HG02970 (cell line): ENCODE data around the gene MICU1.
"Not testable (repeated sequence)": the region's sequence is repeated elsewhere in the genome, so short reads cannot be mapped to it uniquely, and the experiment has no call there.

Source experiments
- ATAC-seq: cut with Tn5 transposase; IDR thresholded peaks from one replicate; pipeline ENCODE4 v1.9.1; 2021; ENCODE audit warnings: mild to moderate bottlenecking, moderate library complexity, moderate number of reproducible peaks; ENCODE audit not compliant: unreplicated experiment, low FRiP score

Gene MICU1

GRCh38 chr10:72462261-72462660 lies 163.6 kb downstream of the MICU1 start:
- no peak for ATAC-seq

DNA sequence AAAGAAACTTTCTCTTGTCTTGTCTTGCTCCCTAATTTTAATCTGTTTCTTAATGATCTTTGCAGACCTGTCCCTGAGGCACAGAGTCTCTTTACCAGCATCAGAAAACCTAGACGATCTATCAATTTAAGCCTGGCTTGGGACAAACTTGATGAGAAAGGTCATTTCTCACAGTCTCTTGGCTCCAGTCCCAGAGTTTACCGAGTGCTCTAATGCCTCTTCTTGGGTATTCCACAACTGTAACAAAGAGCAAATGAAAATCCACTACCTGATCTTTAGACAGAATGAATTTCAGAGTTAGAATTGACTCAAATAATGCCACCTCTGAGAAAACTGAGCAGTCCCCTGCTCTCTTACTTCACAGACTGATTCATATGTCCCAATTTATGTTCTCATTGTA lies 164.8 kb downstream of the MICU1 start:
- ATAC-seq = no peak

DNA sequence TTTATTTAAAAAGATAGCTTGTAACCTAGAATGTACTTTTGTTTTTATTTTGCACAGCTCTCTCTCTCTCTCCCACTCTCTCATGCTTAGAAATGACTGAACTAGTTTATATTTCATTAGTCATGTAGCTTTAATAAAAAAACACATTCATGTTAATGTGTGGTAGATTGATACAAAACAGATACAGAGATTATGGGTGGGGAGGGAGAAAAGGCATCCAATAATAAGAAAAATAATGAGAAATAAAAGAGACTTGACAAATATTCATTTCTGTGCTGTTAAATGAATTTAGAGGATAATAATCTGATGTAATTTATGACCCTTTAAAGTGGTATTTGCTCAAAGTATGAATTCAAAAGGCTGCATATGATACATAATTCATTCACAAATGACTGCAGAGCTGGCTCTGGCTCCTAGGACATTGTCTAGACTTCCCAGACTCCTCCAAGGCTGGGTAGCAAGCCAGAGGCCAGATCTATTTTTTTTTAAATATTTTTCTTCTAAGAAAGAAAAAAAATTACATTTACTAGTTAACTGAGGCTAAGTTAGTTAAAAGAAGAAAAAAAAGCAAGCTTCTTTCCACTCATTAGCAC lies 165.5 kb downstream of the MICU1 start:
- no peak for ATAC-seq

GRCh38 chr10:72459301-72459700 lies 166.6 kb downstream of the MICU1 start:
- ATAC-seq = no peak

DNA sequence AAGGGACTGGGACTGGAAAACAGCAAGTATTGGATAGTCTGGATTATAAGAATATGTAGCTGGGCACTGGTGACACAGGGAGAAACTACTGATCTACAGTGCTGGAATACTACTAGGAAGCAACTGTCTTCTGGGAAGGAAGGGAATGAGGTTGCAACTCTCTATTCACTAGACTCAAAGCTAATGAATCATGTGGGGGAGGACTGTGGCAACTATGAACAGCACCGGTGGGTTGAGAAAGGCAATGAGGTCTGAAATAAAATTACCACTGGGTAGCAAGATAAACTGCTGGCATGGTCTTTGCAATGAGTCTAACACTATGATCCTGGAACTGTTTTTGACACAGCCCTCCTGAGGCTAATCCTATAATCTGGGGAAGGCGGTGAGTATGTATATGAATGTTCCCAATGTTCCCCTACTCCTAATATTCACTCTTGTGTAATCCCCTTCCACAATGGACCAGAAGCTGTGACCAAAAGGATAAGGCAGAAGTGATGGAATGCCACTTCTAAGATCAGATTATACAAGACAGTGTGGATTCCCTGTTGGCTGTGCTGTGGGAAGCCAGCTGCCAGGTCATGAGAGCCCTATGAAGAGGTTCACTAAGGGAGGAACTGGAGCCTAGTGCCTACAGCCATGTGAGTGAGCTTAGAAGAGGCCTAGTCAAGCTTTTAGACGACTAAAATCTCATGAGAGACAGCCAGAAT lies 169.8 kb downstream of the MICU1 start:
- ATAC-seq = no peak

- ATAC-seq = no peak
Measured at GRCh38 chr10:72449941-72450441, 175.9 kb downstream of the MICU1 start.

GRCh38 chr10:72445851-72446250 lies 180.0 kb downstream of the MICU1 start:
- no peak for ATAC-seq

- ATAC-seq = not testable (repeated sequence)
Measured at GRCh38 chr10:72442969-72443368, 182.9 kb downstream of the MICU1 start.

DNA sequence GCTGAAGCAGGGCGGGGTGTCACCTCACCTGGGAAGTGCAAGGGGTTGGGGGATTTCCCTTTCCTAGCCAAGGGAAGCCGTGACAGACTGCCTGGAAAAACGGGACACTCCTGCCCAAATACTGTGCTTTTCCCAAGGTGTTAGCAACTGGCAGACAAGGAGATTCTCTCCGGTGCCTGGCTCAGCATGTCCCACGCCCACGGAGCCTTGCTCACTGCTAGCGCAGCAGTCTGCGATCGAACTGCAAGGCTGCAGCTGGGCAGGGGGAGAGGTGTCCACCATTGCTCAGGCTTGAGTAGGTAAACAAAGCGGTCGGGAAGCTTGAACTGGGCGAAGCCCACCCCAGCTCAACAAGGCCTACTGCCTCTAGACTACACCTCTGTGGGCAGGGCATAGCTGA lies 190.3 kb downstream of the MICU1 start:
- no peak for ATAC-seq

DNA sequence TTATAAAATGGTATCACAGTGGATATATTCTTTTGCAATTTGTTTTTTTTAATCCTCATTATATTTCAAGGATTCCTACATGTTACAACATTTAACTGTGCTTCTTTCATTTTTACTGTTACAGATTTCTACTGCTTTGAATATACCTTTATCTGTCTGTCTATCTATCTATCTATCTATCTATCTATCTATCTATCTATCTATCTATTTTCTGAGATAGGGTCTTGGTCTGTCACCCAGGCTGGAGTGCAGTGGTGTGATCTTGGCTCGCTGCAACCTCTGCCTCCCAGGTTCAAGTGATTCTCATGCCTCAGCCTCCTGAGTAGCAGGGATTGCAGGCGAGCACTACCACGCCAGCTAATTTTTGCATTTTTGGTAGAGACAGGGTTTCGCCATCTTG lies 194.9 kb downstream of the MICU1 start:
- ATAC-seq = not testable (repeated sequence)

GRCh38 chr10:72429931-72430330 lies 195.9 kb downstream of the MICU1 start:
- ATAC-seq = no peak

DNA sequence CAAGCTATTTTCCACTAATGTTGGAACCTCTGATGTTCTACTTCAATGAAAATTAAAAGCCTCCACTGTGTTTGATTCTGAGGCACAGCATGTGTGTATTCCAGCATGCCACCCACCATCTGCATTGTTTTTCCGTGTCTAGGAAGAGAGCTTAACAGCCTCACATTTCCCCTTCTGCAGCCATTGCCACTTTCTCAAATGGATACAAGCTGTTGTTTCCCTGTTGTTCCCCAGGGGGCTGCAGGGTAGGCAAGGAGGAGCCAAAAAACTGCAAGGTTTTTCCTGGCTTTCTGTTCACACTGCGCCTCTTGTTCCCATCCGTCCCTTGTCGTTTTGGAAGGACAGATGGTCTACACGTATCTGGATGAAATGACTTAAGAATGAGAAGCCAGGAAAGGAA lies 198.9 kb downstream of the MICU1 start:
- no peak for ATAC-seq

- ATAC-seq = no peak
Measured at GRCh38 chr10:72425133-72425532, 200.7 kb downstream of the MICU1 start.

GRCh38 chr10:72424561-72424960 lies 201.3 kb downstream of the MICU1 start:
- ATAC-seq = no peak

DNA sequence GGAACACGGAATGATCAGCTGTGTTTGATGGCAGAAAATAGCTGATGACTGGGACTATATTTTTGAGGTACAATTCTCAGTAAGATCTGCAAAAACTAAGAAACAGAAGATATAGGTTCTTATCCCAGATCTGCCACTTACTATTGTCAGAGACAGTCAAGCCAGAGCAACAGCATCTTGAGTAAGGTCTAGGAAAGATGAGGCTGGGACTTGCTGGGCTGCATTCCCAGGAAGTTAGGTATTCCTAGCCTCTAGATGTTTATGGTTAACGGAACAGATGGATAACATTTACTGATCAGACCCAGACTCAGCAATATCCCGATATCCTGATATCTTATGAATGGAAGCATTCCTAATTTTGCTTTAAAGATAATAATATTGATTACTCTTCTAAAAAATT lies 202.5 kb downstream of the MICU1 start:
- ATAC-seq = no peak

DNA sequence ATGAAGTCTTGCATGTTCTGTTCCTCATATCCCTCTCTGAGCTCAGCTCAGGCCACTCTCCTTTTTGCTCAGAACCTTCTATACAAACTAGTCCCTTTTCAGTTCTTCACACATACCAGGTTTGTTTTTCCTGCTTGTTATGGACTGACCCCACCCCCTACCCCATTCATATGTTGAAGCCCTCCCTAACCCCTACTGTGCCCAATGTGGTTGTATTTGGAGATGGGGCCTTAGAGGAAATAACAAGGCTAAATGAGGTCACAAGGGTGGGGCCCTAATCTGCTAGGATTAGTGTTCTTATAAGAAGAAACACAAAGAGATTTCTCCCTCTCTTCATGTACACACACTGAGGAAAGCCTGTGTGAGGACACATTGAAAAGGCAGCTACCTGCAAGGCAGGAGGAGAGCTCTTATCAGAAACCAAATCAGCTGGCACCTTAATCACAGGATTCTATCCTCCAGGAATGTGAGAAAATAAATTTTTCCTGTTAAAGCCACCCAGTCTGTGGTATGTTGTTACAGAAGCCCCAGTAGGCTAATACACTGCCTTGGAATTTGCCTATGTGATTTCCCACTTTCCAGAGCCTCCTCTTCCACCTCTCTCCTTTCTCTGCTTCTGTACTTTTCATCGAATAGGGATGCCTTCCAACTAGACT lies 203.9 kb downstream of the MICU1 start:
- no peak for ATAC-seq

DNA sequence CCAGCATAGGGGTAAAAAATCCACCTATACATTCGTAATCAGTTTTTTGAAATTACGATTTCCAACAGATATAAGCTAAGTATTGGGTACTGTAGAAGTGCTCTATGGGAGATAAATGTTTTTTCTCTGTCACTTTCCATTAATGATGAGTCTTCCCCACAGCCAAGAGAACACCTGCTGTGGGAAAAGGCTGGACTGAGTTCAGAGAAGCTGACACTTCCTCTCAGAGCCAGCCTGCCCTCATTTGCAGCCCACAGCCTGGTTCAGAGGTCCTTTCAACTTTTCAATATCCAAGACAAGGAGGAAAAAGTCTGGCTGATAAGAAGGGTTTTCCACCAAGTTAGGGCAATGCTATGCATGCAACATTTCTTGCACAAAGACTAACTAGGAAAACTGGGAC lies 206.6 kb downstream of the MICU1 start:
- no peak for ATAC-seq

- ATAC-seq = no peak
Measured at GRCh38 chr10:72418679-72419078, 207.2 kb downstream of the MICU1 start.

- ATAC-seq = no peak
Measured at GRCh38 chr10:72417971-72418370, 207.9 kb downstream of the MICU1 start.

- ATAC-seq = no peak
Measured at GRCh38 chr10:72416661-72417060, 209.2 kb downstream of the MICU1 start.

GRCh38 chr10:72414642-72415041 lies 211.2 kb downstream of the MICU1 start:
- ATAC-seq = no peak

- no peak for ATAC-seq
Measured at GRCh38 chr10:72409167-72409566, 216.7 kb downstream of the MICU1 start.
